ENCODE data around the gene CHRNA1.

- TF ChIP-seq POLR2AphosphoS5 (IDR thresholded peaks at IDR 0.05) (no peak), CTCF (IDR thresholded peaks at IDR 0.05) (no peak), EP300 (IDR thresholded peaks at IDR 0.05; ENCODE audit: low read depth) (no peak)
Observed at GRCh38 chr2:174776223-174776622, 12.0 kb upstream of the CHRNA1 start.
